ENCODE data around the gene SULT2A1.
"Not testable (repeated sequence)": the region's sequence is repeated elsewhere in the genome, so short reads cannot be mapped to it uniquely, and the experiment has no call there.

Gene SULT2A1

GRCh38 chr19:47859838-47860237, 26.3 kb downstream of the SULT2A1 start:
- DNase-seq, result not testable (repeated sequence)

DNA sequence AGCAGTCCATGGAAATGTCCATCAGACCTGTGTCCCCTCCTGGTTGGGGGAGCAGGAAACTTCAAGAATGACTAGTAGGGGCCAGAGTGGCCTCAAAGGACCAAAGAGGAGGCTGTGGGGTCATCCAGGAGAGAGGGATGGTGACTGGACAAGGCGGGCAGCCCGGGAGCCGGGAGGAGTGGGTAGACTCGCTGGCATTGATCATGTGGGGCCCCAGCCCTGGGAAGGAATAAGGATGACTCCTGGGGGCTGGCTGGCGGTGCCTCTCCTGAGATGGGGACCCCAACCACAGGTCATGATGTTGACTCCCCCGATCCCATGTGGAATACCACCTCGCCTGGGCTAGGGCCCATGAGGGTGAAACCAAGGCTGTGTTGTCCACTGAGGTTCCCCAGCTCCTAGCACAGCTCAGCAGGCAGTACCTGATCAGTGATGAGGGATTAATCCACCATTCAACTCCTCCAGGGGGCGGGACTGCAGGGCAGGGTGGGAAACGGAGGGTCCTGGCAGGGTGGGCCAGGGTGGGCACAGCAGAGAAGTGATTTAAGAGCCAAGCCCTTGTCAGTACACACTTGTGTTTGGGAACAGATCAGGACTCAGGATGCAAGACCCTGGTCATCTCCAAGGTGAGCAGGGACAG, 27.3 kb downstream of the SULT2A1 start, which contains the start of gene TPRX2:
Gene TPRX2 (plus strand): TSS at position 590 of the 640 bp plus-strand sequence. CDS start 12 bp downstream, at position 602.
- DNase-seq, result not testable (repeated sequence)

DNA sequence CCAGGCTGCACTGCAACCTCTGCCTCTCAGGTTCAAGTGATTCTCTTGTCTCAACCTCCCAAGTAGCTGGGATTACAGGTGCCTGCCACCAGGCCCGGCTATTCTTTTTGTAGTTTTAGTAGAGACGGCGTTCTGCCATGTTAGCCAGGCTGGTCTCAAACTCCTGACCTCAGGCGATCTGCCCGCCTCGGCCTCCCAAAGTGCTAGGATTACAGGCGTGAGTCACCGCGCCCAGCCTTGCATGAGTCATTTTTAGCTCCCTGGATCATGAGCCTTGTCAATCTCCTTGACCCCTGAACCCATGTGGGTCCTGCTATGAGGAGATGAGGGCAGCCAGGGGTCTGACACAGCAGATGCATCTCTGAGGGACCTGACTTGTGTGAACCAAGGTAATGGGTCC, 27.9 kb downstream of the SULT2A1 start:
- DNase-seq, result not testable (repeated sequence)

DNA sequence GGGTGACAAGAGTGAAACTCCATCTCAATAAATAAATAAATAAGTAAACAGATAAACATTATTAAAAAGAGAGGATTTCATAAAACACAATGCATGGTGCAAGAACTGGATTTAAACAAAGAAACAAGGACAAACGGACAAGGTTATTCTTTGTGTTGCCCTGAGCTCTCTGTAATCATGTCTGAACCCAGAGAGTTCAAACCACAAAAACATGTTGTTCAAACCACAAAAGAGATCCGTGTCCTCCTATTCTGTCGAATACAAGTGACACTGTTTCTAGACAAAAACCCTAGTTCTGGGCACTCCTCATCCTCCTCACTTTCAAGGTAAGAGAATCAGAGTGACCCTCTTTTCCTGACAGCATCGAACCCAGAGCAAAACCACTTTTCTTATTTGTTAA, 31.7 kb downstream of the SULT2A1 start:
- no peak for DNase-seq

GRCh38 chr19:47853003-47853402, 33.1 kb downstream of the SULT2A1 start:
- DNase-seq, result no peak

- peak; percentile 3 for DNase-seq
Observed at GRCh38 chr19:47848823-47849473, 37.2 kb downstream of the SULT2A1 start.

- no peak for DNase-seq
Observed at GRCh38 chr19:47848425-47848822, 37.7 kb downstream of the SULT2A1 start.

GRCh38 chr19:47842941-47843340, 43.2 kb downstream of the SULT2A1 start:
- no peak for DNase-seq

- no peak for DNase-seq
Observed at GRCh38 chr19:47839913-47840312, 46.2 kb downstream of the SULT2A1 start.

DNA sequence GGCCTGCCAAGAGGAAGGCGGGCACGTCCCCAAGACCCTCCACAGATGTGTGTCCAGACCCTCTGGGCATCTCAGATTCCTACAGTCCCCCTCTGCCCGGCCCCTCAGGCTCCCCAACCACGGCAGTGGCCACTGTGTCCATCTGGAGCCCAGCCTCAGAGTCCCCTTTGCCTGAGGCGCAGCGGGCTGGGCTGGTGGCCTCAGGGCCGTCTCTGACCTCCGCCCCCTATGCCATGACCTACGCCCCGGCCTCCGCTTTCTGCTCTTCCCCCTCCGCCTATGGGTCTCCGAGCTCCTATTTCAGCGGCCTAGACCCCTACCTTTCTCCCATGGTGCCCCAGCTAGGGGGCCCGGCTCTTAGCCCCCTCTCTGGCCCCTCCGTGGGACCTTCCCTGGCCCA, 46.7 kb downstream of the SULT2A1 start:
- no peak for DNase-seq

DNA sequence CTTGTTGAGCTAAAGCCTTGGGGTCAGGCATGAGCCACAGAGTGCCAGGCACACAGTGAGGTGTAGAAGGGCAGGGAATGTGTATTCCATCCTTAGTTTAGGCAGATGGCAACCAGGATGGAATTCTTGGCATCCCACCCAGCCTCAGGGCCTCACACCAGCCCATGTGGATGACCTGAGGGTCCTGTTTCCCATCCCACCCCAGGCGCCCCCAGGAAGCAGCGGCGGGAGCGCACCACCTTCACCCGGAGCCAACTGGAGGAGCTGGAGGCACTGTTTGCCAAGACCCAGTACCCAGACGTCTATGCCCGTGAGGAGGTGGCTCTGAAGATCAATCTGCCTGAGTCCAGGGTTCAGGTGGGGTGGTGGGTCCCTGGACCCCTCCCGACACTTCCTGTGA, 50.1 kb downstream of the SULT2A1 start:
- no peak for DNase-seq

DNA sequence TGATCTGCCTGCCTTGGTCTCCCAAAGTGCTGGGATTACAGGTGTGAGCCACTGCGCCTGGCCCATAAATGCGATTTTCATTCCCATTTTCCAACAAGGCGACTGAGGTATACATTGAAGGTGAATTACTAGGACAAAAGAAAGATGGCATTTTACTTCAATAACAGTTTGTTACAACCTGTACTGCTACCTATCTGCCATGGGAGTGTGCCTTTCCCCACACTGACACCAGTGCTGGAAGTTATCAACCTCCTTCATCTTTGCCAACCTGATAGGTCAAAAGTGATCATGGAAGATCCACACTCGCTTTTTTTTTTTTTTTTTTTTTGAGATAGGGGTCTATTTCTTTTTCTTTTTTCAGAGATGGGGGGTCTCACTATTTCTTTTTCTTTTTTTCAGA, 53.4 kb downstream of the SULT2A1 start:
- no peak for DNase-seq

DNA sequence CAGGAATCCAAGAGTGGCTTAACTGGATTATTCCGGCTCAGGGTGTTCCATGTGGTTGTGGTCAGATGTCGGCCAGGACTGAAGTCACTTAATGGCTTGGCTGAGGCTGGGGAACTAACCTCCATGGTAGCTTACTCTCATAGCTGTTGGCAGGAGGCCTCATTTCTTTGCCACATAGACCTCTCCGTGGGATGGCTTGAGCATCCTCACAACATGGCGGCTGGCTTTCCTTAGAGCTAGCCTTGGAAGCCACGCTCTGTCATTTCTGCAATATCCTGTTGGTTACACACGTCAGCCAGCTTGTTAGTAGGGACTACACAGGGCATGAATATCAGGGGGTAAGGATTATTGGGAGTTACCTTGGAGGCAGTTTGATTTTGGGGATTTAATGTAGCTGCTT, 59.3 kb downstream of the SULT2A1 start:
- no peak for DNase-seq

DNA sequence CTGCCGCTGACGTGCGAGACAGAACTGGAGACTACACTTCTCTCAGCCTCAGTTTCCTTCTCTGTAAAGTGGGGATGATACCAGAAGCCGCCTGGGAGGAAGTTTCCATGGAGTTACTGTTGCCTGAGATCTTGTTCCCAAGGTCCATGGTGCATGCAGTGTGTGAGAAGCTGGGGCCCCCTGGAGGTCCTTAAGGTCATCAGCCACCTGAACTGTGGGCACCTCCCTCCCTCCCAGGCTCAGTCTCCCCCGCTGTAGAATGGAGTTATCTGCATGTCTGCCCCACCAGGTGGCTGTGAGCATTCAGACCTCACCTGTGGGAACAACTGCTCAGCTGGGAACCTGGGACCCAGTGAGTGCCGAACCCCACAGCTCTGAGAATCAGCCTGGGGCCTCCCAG, 61.7 kb downstream of the SULT2A1 start:
- DNase-seq, result no peak

GRCh38 chr19:47821460-47822020, 64.6 kb downstream of the SULT2A1 start, which contains the start of gene CRX:
Gene CRX (plus strand): TSS chr19:47821937. CDS start chr19:47834444, 12,507 bp downstream.
- DNase-seq, result no peak

All from effector CD4-positive, alpha-beta T cell (primary cell).